Body of pancreas (tissue), 4 donors: ENCODE results near the gene ABCC4.

Experiments used
- CTCF ChIP-seq, 7 experiments: fragments of 450-650 bp in 4 of 7; fragments of 200-600 bp in 3 of 7; sonication (generic) in 3 of 7; IDR thresholded peaks; one replicate each; pipeline ENCODE4 v1.5.1; 2016 to 2019; ENCODE audit warnings: antibody characterized with exemption in 7 of 7
- POLR2A ChIP-seq, 3 donors: fragments of 450-650 bp; IDR thresholded peaks; one replicate each; pipeline ENCODE4 v1.6.1; 2016; ENCODE audit warnings: antibody characterized with exemption in 3 of 3, mild to moderate bottlenecking in 2 of 3

GRCh38 chr13:95174517-95174916, 126.7 kb downstream of the ABCC4 start:
- TF ChIP-seq CTCF (IDR thresholded peaks at IDR 0.05) (no peak), POLR2A (IDR thresholded peaks at IDR 0.05) (no peak)
